GM12875 (cell line): ENCODE data around the gene REC8.
"Not testable (repeated sequence)": the region's sequence is repeated elsewhere in the genome, so short reads cannot be mapped to it uniquely, and the experiment has no call there.

ENCODE experiments used
- H3K4me3 ChIP-seq: one replicate; pipeline ENCODE4 v1.5.1; 2011; ENCODE audit warnings: low read depth, low read length, control low read depth
- CTCF ChIP-seq: IDR thresholded peaks from 2 replicates; pipeline ENCODE4 v1.5.1; 2011; ENCODE audit warnings: low read depth, mild to moderate bottlenecking, control low read depth, inconsistent platforms, low read length, moderate library complexity, borderline replicate concordance; ENCODE audit not compliant: insufficient read depth

The REC8 gene

GRCh38 chr14:24219080-24219479, 47.2 kb downstream of the REC8 start:
- H3K4me3 ChIP-seq = no peak overlapping the region
- no peak for TF ChIP-seq CTCF

GRCh38 chr14:24219521-24219920, 47.6 kb downstream of the REC8 start:
- H3K4me3 ChIP-seq = no peak overlapping the region
- TF ChIP-seq CTCF = no peak

- H3K4me3 ChIP-seq = not testable (repeated sequence)
Observed at GRCh38 chr14:24222987-24223386, 51.1 kb downstream of the REC8 start.

GRCh38 chr14:24224618-24225071, 52.8 kb downstream of the REC8 start:
- no peak overlapping the region for H3K4me3 ChIP-seq
- no peak for TF ChIP-seq CTCF

GRCh38 chr14:24226473-24226872, 54.6 kb downstream of the REC8 start:
- no peak overlapping the region for H3K4me3 ChIP-seq
- no peak for TF ChIP-seq CTCF

GRCh38 chr14:24228902-24229301, 57.0 kb downstream of the REC8 start:
- H3K4me3 ChIP-seq = no peak overlapping the region
- TF ChIP-seq CTCF = no peak
